HCT116 (cell line): Measurements from ENCODE around the gene GRIK3. TPM values are rescaled to one million over a fixed set of nuclear protein-coding genes. Genes with fewer than 3 reads are reported as not detected.

ENCODE experiments used
- ATAC-seq: fragments of 200-7000 bp; cut with Tn5 transposase; 2 replicates; pipeline ENCODE4 v1.9.1; 2020; ENCODE audit warnings: mild to moderate bottlenecking, moderate library complexity
- BruUV-seq: library from RNA; stranded (reverse); fragments of 400-500 nt; replicated peaks from 2 replicates; lab custom pipeline; 2021; lab: Mats Ljungman, UMichigan
- CTCF ChIA-PET: fragments of 300-600 bp; sonication (Branson Sonifier 250); formaldehyde crosslinking; loops from one replicate; lab custom pipeline; 2021; ENCODE audit warnings: antibody characterized with exemption; lab: Charles Lee
- POLR2A ChIA-PET: fragments of 300-600, 350-600 bp; sonication (Branson Sonifier 250); formaldehyde crosslinking; loops from one replicate; lab custom pipeline; 2021; ENCODE audit warnings: antibody characterized with exemption; lab: Charles Lee
- RAD21 ChIA-PET, 2 experiments: fragments of 300-600 bp; sonication (Branson Sonifier 250); formaldehyde crosslinking; loops; one replicate each; lab custom pipeline; 2023; ENCODE audit warnings: low total read pairs in 2 of 2; ENCODE audit not compliant: uncharacterized antibody in 2 of 2, unreplicated experiment in 2 of 2, low non-redundant PET in 1 of 2; lab: Charles Lee
- DNase-seq: peaks from one replicate; pipeline ENCODE4 v3.0.0-alpha.2; 2010; ENCODE audit warnings: low read depth, low spot score
- H2AFZ ChIP-seq: fragments of 200-600 bp; shearing (Covaris generic), sonication (generic); 2 replicates; pipeline ENCODE4 v1.6.1; 2017; ENCODE audit warnings: low read depth, mixed run types, mixed read lengths, antibody characterized with exemption, low read length; ENCODE audit not compliant: poor library complexity, severe bottlenecking
- H3K27ac ChIP-seq: 2 replicates; pipeline ENCODE4 v1.5.1; 2012; ENCODE audit warnings: low read depth, low read length
- H3K27me3 ChIP-seq: fragments of 200-600 bp; sonication (generic); 2 replicates; pipeline ENCODE4 v1.6.1; 2016; ENCODE audit warnings: mixed run types, low read length, mixed read lengths; ENCODE audit not compliant: insufficient read depth
- H3K36me3 ChIP-seq, 2 experiments: fragments of 200-500 bp in 1 of 2; fragments of 200-600 bp in 1 of 2; sonication (Bioruptor generic) in 1 of 2; sonication (generic) in 1 of 2; 2 replicates each; pipeline versions ENCODE4 v1.5.1 to v1.6.1; 2014 to 2016; ENCODE audit warnings: low read length in 2 of 2, inconsistent platforms in 1 of 2, mixed read lengths in 1 of 2, mixed run types in 1 of 2; ENCODE audit not compliant: insufficient read depth in 2 of 2, control insufficient read depth in 1 of 2
- H3K4me1 ChIP-seq, 2 experiments: fragments of 200-600 bp in 1 of 2; sonication (generic) in 1 of 2; 2 replicates each; pipeline versions ENCODE4 v1.5.1 to v1.6.1; 2012 to 2017; ENCODE audit warnings: low read length in 2 of 2, inconsistent platforms in 1 of 2, mild to moderate bottlenecking in 1 of 2, mixed read lengths in 1 of 2, mixed run types in 1 of 2, moderate library complexity in 1 of 2; ENCODE audit not compliant: insufficient read depth in 2 of 2, control insufficient read depth in 1 of 2
- H3K4me2 ChIP-seq: fragments of 200-600 bp; sonication (generic); 2 replicates; pipeline ENCODE4 v1.6.1; 2017; ENCODE audit warnings: mixed run types, low read length, mixed read lengths
- H3K4me3 ChIP-seq, 2 experiments: fragments of 200-600 bp in 1 of 2; sonication (generic) in 1 of 2; replicated peaks in 1 of 2; 2 replicates each; pipeline ENCODE4 v1.5.1; 2011 to 2016; ENCODE audit warnings: low read length in 2 of 2, control low read depth in 1 of 2, low read depth in 1 of 2, mild to moderate bottlenecking in 1 of 2, mixed read lengths in 1 of 2, mixed run types in 1 of 2
- H3K79me2 ChIP-seq: fragments of 200-600 bp; sonication (generic); 2 replicates; pipeline ENCODE4 v1.6.1; 2017; ENCODE audit warnings: mild to moderate bottlenecking, mixed run types, low read length, moderate library complexity, mixed read lengths; ENCODE audit not compliant: insufficient read depth
- H3K9ac ChIP-seq: fragments of 200-600 bp; sonication (generic); 2 replicates; pipeline ENCODE4 v1.6.1; 2016; ENCODE audit warnings: low read length, mixed read lengths
- H3K9me2 ChIP-seq: fragments of 200-600 bp; sonication (generic), shearing (Covaris generic); 2 replicates; pipeline ENCODE4 v1.6.1; 2017; ENCODE audit warnings: mixed run types, mild to moderate bottlenecking, moderate library complexity; ENCODE audit not compliant: insufficient read depth
- H3K9me3 ChIP-seq, 2 experiments: fragments of 200-500 bp in 1 of 2; fragments of 200-600 bp in 1 of 2; sonication (Bioruptor generic) in 1 of 2; sonication (generic) in 1 of 2; 2 replicates each; pipeline ENCODE4 v1.6.1; 2014 to 2017; ENCODE audit warnings: low read length in 2 of 2, mixed read lengths in 2 of 2, inconsistent platforms in 1 of 2, low read depth in 1 of 2, mild to moderate bottlenecking in 1 of 2, mixed run types in 1 of 2, moderate library complexity in 1 of 2; ENCODE audit not compliant: control insufficient read depth in 1 of 2, insufficient read depth in 1 of 2
- H4K20me1 ChIP-seq: fragments of 200-600 bp; sonication (generic), shearing (Covaris generic); 2 replicates; pipeline ENCODE4 v1.6.1; 2017; ENCODE audit warnings: mixed run types, mild to moderate bottlenecking, moderate library complexity; ENCODE audit not compliant: insufficient read depth
- CEBPB ChIP-seq: IDR thresholded peaks from 2 replicates; pipeline ENCODE4 v1.6.1; 2012; ENCODE audit warnings: low read depth
- ELF1 ChIP-seq: IDR thresholded peaks from 2 replicates; pipeline ENCODE4 v1.6.1; 2012; ENCODE audit warnings: low read depth, borderline replicate concordance
- JUND ChIP-seq: IDR thresholded peaks from 2 replicates; pipeline ENCODE4 v1.6.1; 2012
- RAD21 ChIP-seq: IDR thresholded peaks from 2 replicates; pipeline ENCODE4 v1.6.1; 2012; ENCODE audit warnings: low read depth, mild to moderate bottlenecking
- intact Hi-C: fragments of 100-400 bp; cut with micrococcal nuclease; formaldehyde crosslinking; loops from 2 replicates; pipeline ENCODE4 v1.10.0; 2022
- total RNA-seq: library from RNA; stranded (reverse); gene quantifications from one replicate; pipeline ENCODE4 v1.2.1, GENCODE V29; 2021; ENCODE audit not compliant: unreplicated experiment
- TF ChIP-seq, protein P1 (sequence below): IDR thresholded peaks from 2 replicates; pipeline ENCODE4 v1.6.1; 2012; ENCODE audit warnings: low read depth
- TF ChIP-seq, protein P2 (sequence below), 3 experiments: fragments of 200-600 bp in 1 of 3; sonication (generic) in 1 of 3; IDR thresholded peaks in 2 of 3; conservative IDR thresholded peaks in 1 of 3; 2 replicates each; pipeline ENCODE4 v1.5.1; 2012 to 2017; ENCODE audit warnings: low read depth in 2 of 3, low read length in 2 of 3, antibody characterized with exemption in 1 of 3, borderline replicate concordance in 1 of 3, control low read depth in 1 of 3, mild to moderate bottlenecking in 1 of 3, mixed read lengths in 1 of 3, mixed run types in 1 of 3, moderate library complexity in 1 of 3; ENCODE audit not compliant: insufficient read depth in 1 of 3
- TF ChIP-seq, protein P3 (sequence below): IDR thresholded peaks from 2 replicates; pipeline ENCODE4 v1.6.1; 2012

The GRIK3 gene
- total RNA-seq, 1 experiment from 2014 or later: not detected

DNA sequence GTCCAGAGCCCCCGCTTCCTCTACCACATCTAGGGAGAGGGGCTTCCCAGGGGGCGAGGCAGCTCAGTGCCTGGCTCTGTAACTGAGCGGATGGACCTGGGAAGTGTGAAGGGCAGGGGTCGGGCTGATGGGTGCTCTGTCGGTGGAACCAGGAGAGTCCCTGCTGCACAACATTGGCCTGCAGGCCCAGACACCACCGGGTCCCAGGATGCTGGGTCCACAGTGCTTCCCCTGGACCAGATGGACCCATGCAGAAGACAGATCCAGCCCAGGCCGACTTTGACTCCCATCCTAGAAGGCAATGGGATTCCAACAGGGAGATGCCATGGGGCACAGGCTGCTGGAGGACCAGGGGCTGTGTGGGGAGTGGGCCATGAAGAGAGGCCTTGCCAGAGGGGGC lies 212.9 kb downstream of the GRIK3 start:
- CTCF ChIA-PET: no interaction called here
- no peak overlapping the region for H3K4me3 ChIP-seq
- H3K36me3 ChIP-seq: no peaks in the 10 kb centered on the region
- peaks cover 73% of the 10 kb centered on the region for H3K27me3 ChIP-seq
- RAD21 ChIA-PET: no interaction called here
- no TSS peak for BruUV-seq
- H3K4me2 ChIP-seq: no peak overlapping the region
- no peak overlapping the region for H3K27ac ChIP-seq
- H2AFZ ChIP-seq: no peak overlapping the region
- intact Hi-C loops: no loop called here
- H4K20me1 ChIP-seq: no peaks in the 10 kb centered on the region
- ATAC-seq: no peak
- DNase-seq: no peak
- no peaks in the 10 kb centered on the region for H3K9me2 ChIP-seq
- H3K9me3 ChIP-seq: no peaks in the 10 kb centered on the region
- POLR2A ChIA-PET: no interaction called here
- H3K4me1 ChIP-seq: no peaks in the 10 kb centered on the region
- H3K79me2 ChIP-seq: no peaks in the 10 kb centered on the region
- no peak overlapping the region for H3K9ac ChIP-seq
- TF ChIP-seq, protein P1, sequence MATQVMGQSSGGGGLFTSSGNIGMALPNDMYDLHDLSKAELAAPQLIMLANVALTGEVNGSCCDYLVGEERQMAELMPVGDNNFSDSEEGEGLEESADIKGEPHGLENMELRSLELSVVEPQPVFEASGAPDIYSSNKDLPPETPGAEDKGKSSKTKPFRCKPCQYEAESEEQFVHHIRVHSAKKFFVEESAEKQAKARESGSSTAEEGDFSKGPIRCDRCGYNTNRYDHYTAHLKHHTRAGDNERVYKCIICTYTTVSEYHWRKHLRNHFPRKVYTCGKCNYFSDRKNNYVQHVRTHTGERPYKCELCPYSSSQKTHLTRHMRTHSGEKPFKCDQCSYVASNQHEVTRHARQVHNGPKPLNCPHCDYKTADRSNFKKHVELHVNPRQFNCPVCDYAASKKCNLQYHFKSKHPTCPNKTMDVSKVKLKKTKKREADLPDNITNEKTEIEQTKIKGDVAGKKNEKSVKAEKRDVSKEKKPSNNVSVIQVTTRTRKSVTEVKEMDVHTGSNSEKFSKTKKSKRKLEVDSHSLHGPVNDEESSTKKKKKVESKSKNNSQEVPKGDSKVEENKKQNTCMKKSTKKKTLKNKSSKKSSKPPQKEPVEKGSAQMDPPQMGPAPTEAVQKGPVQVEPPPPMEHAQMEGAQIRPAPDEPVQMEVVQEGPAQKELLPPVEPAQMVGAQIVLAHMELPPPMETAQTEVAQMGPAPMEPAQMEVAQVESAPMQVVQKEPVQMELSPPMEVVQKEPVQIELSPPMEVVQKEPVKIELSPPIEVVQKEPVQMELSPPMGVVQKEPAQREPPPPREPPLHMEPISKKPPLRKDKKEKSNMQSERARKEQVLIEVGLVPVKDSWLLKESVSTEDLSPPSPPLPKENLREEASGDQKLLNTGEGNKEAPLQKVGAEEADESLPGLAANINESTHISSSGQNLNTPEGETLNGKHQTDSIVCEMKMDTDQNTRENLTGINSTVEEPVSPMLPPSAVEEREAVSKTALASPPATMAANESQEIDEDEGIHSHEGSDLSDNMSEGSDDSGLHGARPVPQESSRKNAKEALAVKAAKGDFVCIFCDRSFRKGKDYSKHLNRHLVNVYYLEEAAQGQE: no peak
- TF ChIP-seq ELF1 (no peak), JUND (no peak), RAD21 (no peak), CEBPB (no peak)
- TF ChIP-seq, protein P2, sequence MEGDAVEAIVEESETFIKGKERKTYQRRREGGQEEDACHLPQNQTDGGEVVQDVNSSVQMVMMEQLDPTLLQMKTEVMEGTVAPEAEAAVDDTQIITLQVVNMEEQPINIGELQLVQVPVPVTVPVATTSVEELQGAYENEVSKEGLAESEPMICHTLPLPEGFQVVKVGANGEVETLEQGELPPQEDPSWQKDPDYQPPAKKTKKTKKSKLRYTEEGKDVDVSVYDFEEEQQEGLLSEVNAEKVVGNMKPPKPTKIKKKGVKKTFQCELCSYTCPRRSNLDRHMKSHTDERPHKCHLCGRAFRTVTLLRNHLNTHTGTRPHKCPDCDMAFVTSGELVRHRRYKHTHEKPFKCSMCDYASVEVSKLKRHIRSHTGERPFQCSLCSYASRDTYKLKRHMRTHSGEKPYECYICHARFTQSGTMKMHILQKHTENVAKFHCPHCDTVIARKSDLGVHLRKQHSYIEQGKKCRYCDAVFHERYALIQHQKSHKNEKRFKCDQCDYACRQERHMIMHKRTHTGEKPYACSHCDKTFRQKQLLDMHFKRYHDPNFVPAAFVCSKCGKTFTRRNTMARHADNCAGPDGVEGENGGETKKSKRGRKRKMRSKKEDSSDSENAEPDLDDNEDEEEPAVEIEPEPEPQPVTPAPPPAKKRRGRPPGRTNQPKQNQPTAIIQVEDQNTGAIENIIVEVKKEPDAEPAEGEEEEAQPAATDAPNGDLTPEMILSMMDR (IDR thresholded peaks at IDR 0.05 in 2 of 3, conservative IDR thresholded peaks at IDR 0.05 in 1 of 3; ENCODE audit: borderline replicate concordance in 1 of 3, insufficient read depth in 1 of 3, low read depth in 2 of 3, low read length in 2 of 3): no peak
- TF ChIP-seq, protein P3, sequence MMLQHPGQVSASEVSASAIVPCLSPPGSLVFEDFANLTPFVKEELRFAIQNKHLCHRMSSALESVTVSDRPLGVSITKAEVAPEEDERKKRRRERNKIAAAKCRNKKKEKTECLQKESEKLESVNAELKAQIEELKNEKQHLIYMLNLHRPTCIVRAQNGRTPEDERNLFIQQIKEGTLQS: no peak
